GM12878 (cell line): ENCODE data around the gene MC3R.

Experiments used
- BACH1 ChIP-seq: fragments of 450-650 bp; IDR thresholded peaks from 2 replicates; pipeline ENCODE4 v1.6.1; 2017; ENCODE audit warnings: mild to moderate bottlenecking, borderline replicate concordance
- CEBPB ChIP-seq, 2 experiments: fragments of 150-350 bp in 1 of 2; IDR thresholded peaks; 2 replicates each; pipeline ENCODE4 v1.6.1; 2012 to 2014; ENCODE audit warnings: low read depth in 2 of 2, low read length in 2 of 2, borderline replicate concordance in 1 of 2, inconsistent platforms in 1 of 2
- CHD2 ChIP-seq: IDR thresholded peaks from 2 replicates; pipeline ENCODE4 v1.6.1; 2011; ENCODE audit warnings: low read depth, low read length, improper control_type of control experiment, borderline replicate concordance
- FOS ChIP-seq: IDR thresholded peaks from 3 replicates; pipeline ENCODE4 v1.6.1; 2011; ENCODE audit warnings: borderline replicate concordance; ENCODE audit not compliant: insufficient read length; ENCODE audit errors: extremely low read depth
- KAT2A ChIP-seq: conservative IDR thresholded peaks from 2 replicates; pipeline ENCODE4 v1.6.1; 2011; ENCODE audit warnings: low read depth, low read length; ENCODE audit not compliant: control insufficient read depth
- MTA3 ChIP-seq: IDR thresholded peaks from 2 replicates; pipeline ENCODE4 v1.6.1; 2012; ENCODE audit warnings: low read length, inconsistent platforms, borderline replicate concordance
- NRF1 ChIP-seq: conservative IDR thresholded peaks from 2 replicates; pipeline ENCODE4 v1.6.1; 2011; ENCODE audit warnings: mild to moderate bottlenecking, low read depth, low read length, improper control_type of control experiment
- PAX8 ChIP-seq: fragments of 450-650 bp; IDR thresholded peaks from 2 replicates; pipeline ENCODE4 v1.6.1; 2017; ENCODE audit warnings: mild to moderate bottlenecking, moderate library complexity
- POLR2A ChIP-seq: IDR thresholded peaks from 2 replicates; pipeline ENCODE4 v1.6.1; 2011; ENCODE audit warnings: low read depth, mild to moderate bottlenecking, low read length
- POLR2AphosphoS5 ChIP-seq: IDR thresholded peaks from 2 replicates; pipeline ENCODE4 v1.6.1; 2011; ENCODE audit warnings: mild to moderate bottlenecking, low read length, inconsistent platforms
- USF2 ChIP-seq: IDR thresholded peaks from 2 replicates; pipeline ENCODE4 v1.6.1; 2011; ENCODE audit warnings: low read depth, low read length, improper control_type of control experiment, borderline replicate concordance
- YY1 ChIP-seq: IDR thresholded peaks from 2 replicates; pipeline ENCODE4 v1.6.1; 2011; ENCODE audit warnings: low read depth, mild to moderate bottlenecking, low read length
- TF ChIP-seq, protein P1 (sequence below): fragments of 450-650 bp; IDR thresholded peaks from 2 replicates; pipeline ENCODE4 v1.6.1; 2017; ENCODE audit warnings: mild to moderate bottlenecking, moderate library complexity
- TF ChIP-seq, protein P2 (sequence below), 3 experiments: IDR thresholded peaks in 2 of 3; conservative IDR thresholded peaks in 1 of 3; 2 replicates each; pipeline ENCODE4 v1.5.1; 2011; ENCODE audit warnings: low read depth in 3 of 3, low read length in 3 of 3, mild to moderate bottlenecking in 3 of 3, control low read depth in 2 of 3, moderate library complexity in 2 of 3, inconsistent platforms in 1 of 3, mixed read lengths in 1 of 3; ENCODE audit not compliant: control insufficient read depth in 2 of 3, insufficient read depth in 1 of 3; ENCODE audit errors: extremely low read depth in 1 of 3

- TF ChIP-seq CEBPB (IDR thresholded peaks at IDR 0.05; ENCODE audit: borderline replicate concordance in 1 of 2, low read depth in 2 of 2, low read length in 2 of 2), result no peak
- no peak for TF ChIP-seq CHD2
- no peak for TF ChIP-seq POLR2A
- TF ChIP-seq, protein P1, sequence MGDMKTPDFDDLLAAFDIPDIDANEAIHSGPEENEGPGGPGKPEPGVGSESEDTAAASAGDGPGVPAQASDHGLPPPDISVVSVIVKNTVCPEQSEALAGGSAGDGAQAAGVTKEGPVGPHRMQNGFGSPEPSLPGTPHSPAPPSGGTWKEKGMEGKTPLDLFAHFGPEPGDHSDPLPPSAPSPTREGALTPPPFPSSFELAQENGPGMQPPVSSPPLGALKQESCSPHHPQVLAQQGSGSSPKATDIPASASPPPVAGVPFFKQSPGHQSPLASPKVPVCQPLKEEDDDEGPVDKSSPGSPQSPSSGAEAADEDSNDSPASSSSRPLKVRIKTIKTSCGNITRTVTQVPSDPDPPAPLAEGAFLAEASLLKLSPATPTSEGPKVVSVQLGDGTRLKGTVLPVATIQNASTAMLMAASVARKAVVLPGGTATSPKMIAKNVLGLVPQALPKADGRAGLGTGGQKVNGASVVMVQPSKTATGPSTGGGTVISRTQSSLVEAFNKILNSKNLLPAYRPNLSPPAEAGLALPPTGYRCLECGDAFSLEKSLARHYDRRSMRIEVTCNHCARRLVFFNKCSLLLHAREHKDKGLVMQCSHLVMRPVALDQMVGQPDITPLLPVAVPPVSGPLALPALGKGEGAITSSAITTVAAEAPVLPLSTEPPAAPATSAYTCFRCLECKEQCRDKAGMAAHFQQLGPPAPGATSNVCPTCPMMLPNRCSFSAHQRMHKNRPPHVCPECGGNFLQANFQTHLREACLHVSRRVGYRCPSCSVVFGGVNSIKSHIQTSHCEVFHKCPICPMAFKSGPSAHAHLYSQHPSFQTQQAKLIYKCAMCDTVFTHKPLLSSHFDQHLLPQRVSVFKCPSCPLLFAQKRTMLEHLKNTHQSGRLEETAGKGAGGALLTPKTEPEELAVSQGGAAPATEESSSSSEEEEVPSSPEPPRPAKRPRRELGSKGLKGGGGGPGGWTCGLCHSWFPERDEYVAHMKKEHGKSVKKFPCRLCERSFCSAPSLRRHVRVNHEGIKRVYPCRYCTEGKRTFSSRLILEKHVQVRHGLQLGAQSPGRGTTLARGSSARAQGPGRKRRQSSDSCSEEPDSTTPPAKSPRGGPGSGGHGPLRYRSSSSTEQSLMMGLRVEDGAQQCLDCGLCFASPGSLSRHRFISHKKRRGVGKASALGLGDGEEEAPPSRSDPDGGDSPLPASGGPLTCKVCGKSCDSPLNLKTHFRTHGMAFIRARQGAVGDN, result no peak
- no peak for TF ChIP-seq FOS
- TF ChIP-seq, protein P2, sequence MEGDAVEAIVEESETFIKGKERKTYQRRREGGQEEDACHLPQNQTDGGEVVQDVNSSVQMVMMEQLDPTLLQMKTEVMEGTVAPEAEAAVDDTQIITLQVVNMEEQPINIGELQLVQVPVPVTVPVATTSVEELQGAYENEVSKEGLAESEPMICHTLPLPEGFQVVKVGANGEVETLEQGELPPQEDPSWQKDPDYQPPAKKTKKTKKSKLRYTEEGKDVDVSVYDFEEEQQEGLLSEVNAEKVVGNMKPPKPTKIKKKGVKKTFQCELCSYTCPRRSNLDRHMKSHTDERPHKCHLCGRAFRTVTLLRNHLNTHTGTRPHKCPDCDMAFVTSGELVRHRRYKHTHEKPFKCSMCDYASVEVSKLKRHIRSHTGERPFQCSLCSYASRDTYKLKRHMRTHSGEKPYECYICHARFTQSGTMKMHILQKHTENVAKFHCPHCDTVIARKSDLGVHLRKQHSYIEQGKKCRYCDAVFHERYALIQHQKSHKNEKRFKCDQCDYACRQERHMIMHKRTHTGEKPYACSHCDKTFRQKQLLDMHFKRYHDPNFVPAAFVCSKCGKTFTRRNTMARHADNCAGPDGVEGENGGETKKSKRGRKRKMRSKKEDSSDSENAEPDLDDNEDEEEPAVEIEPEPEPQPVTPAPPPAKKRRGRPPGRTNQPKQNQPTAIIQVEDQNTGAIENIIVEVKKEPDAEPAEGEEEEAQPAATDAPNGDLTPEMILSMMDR (IDR thresholded peaks at IDR 0.05 in 2 of 3, conservative IDR thresholded peaks at IDR 0.05 in 1 of 3; ENCODE audit: control insufficient read depth in 2 of 3, extremely low read depth in 1 of 3, insufficient read depth in 1 of 3, low read depth in 3 of 3, low read length in 3 of 3), result no peak
- no peak for TF ChIP-seq YY1
- no peak for TF ChIP-seq KAT2A
- no peak for TF ChIP-seq MTA3
- no peak for TF ChIP-seq POLR2AphosphoS5
- no peak for TF ChIP-seq PAX8
- no peak for TF ChIP-seq USF2
- TF ChIP-seq BACH1, result no peak
- no peak for TF ChIP-seq NRF1
These were observed 50.8 kb downstream of the MC3R start for GRCh38 chr20:56299362-56299761.
